DMS 273 treated with DMSO at 0.1 percent for 48 hours (cell line): ENCODE measurements around the gene IL1B.
"Not testable (repeated sequence)": the region's sequence is repeated elsewhere in the genome, so short reads cannot be mapped to it uniquely, and the experiment has no call there.

Experiments
- DNase-seq: peaks from one replicate; lab custom pipeline; 2025; lab: John Stamatoyannopoulos, UW

IL1B gene

DNA sequence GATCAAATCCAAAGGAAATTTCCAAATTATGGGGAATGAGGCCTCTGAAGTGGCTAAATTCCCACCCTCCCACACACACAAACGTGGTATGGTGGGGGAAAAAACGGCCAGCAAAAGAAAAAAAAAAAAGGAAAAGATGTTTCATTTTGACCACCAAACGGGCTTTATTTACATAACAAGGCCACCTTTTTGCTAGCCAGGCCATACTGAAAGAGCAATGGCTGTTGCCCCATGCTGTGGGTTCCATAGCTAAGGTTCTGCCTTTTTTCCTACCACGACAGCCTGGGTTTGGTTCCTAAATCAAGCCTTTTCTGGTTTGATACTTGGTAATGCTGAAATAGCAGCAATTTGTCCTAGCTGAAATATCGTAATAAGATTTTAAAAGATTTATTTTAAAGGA is 14.0 kb upstream of the IL1B start:
- no peak for DNase-seq

DNA sequence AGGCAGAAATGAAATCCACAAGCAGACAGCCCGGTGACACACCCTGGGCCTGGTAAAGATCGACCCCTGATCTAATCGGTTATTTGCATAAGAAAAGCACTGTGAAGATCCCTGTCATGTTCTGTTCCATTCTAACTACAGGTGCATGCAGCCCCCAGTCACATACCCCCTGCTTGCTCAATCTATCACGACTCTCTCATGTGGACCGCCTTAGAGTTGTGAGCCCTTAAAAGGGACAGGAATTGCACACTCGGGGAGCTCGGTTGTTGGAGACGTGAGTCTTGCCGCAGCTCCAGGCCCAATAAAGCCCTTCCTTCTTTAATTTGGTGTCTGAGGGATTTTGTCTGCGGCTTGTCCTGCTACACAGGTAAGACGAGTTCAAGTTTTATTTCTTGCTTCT is 13.4 kb upstream of the IL1B start:
- no peak for DNase-seq

DNA sequence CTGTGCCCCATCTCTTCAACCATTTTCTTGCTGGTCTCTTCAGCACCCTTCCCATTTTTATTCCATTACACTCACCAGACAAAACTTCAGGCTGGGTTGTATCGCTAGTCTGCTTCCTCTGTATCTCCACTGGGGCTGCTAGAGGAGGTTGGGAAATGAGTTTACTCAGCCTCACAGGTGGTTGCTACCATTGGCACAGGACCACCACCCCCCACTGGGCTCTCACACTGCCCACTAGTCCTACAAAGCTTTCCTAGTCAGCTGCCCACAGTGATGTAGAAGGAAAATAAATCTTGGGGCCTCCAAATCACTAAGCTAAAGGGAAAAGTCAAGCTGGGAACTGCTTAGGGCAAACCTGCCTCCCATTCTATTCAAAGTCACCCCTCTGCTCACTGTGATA is 12.3 kb upstream of the IL1B start:
- no peak for DNase-seq

DNA sequence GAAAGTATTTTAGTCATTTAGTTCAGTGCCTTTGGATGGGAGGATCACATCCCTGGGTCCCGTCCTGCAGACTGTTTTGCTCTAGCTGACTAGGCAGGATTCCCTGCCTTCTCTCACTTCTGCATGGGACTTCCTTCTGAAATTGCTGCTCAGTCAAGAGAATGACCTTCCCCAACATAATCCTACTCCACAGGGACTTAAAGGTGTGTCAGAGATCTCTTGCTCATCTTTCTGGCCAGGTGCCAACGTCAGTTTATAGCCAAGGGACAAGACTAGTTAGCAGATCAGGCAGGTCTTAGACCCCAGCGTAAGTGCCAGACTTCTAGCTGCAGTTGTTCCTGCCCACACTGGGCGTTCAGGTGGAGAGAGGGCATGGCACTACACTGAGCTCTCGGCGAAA is 9.5 kb upstream of the IL1B start:
- no peak for DNase-seq

DNA sequence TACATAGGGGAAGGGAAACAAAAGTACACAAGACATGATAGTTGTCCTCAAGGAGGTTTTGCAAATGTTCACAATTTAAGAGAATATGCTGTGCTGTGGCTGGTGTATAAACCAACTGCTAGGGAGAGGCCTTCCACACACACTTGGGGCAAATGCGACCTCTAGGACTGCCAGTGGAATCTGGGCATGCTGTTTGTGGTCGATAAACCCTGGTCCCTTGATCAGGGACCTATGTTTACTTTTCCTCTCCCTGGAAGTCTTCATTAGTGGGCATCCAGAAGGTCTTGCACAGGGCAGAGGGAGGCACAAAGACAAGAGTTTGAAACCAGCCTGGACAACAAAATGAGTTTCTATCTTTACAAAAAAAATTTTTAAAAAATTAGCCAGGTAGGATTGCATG is 7.3 kb upstream of the IL1B start:
- no peak for DNase-seq

DNA sequence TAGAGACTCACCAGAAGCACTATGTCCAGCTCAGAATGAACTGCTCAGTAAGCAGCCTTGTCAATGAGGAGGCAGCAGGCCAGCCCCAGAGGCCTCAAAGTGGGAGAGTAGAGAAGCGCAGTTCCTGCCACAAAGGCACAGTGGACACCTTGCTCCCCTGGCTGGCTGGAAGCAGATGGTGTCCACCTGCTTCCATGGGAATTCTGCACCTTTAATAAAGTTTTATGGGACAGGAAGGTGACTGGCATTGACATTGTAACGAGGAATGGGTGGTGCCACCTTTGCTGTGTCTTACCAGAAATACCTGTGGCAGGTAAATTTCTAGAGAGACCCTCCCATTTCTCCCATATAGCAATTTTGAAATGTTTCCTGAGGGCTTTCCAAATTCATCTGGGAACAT is 6.7 kb upstream of the IL1B start:
- no peak for DNase-seq

DNA sequence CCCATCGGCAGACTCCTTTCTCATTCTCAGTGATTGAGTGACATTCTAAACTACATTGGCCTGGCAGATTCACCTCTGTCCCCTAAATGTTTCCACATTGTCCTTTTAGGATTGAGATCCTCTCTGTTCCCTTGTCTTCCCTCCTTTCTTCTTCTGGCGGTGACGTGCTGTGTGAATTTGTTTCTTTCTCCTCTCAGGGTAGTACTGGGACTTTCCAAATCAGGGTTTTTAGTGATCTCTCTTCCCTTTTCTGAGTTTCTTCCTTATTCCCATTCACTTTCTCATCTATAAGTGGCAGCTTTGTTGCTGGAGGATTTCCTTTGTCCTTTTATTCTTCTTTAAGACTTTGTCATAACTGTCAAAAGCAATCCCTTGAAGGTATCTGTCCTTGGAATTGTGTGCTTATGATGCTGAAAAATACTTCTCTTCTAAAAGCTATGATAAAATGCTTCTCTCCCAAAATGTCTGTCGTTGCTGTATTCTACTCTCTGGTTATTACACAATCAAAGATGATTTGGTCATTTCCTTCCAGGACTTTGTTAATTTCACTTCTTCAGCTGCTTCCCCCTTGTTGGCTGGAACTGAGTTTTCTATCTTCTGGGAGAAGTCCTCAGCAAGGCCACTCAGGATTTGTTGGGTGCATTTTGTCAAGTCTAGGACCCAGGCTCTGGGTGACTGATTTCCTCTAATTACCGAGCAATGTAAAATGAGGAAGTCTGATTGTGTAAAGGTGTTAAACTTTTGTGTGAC is 4.9 kb upstream of the IL1B start:
- no peak for DNase-seq

DNA sequence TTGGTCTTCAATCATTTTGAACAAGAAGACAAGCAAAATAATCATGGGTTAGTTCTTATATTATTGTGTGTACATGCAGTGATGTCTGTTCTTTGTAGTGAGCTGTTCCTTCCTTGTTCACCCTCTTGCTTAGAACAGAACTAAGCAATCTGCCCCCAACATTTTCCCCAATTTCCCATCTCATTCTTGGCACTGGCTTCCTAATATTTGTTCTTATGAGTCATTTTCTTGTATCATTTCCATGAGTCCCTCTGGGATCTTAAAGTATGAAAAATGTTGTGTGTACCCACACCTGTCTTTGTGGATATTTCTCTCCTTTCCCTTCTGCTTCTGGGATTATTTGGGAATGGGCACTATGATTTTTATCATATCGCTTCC is 3.5 kb upstream of the IL1B start:
- no peak for DNase-seq

DNA sequence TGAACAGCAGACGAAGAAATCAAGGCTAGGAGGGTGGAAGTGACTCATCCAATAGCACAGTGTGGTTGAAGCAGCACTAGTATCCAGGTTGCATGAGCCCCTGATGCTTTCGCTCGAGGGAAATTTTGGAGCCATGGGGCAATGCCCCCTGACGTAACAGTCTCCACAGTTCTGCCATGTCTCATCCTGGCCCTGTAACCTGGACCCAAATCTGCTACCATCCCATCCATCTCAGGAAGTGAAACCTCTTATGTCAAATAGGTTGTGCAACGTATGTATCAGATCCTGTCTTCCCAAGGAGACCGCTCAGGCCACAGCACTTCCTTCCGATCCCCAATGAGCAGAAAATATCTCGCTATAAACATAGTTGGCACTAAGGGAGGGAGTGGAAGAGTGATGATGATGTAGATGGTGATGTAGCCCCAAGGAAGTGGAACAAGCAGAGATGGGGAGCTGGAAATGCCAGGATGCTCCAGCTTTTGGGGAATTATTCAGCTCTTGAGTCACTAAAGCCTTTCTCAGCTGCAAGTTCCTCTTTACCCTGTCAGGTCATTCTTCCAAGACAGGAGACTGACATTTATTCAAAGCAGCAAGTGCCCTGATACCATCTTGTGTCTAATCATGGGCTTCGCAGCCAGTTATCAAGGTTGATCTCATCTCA is 3.0 kb upstream of the IL1B start:
- no peak for DNase-seq

DNA sequence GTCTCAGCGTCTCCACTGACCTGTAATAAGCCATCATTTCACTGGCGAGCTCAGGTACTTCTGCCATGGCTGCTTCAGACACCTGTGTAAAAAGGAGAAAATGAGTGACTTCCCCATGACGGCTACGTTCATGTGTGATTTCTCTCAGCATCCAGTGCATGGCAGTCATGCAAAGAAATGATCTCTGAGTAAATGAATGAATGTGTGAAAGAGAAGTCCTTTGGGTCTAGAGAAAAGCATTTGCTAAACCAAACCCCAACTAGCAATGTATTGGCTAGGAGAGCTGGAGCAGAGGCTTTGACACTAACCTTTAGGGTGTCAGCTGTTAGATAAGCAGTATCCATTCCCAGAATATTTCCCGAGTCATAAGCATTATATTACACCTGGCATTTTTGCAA is 417 bp downstream of the IL1B start:
- no peak for DNase-seq

DNA sequence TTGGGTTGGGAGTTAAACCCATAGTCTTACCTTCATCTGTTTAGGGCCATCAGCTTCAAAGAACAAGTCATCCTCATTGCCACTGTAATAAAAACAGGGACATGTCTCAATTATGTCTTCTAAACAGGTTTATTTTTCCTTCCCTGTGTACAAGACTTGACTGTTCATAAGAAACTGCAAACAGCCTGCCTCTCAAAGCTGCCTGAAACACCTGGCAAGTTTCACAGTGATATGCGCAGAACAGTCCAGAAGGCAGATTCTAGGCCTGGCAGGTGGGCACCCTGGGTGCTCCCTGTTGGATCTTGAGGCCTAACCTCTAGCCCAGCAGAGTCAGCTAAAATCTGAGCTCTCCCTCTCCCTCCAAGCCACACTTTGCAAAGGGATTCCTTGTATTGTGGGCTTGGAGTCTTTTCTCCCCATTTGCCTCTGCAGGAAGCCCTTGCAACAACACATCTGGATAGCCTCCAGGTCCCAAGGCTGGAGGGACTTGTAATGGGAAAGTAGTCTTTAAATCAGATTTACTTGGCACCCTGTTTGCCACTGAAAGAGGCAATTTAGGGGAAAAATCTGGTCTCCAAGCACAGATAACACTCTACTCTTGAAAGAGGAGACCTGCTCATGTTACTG is 930 bp downstream of the IL1B start:
- no peak for DNase-seq

DNA sequence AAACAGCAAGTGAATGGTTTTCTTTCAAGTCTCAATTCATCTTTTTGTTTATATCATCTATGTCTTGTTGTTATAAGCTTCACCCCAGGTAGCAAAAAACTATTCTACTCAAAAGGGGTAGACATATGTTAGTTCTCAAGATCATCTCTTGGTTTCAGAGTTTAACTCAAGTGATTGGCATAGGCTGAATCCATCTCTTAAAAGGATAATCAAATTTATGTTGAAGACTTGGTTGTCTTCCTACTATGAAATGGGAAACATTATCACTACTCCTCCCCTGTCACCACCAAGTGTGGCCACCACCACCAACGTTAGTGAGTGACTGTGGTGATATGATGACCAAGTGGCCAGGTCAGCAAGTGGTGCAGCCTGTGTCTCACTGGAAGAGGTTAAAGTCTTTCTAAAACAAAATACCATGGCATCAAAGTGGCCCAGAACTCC is 1.5 kb downstream of the IL1B start:
- no peak for DNase-seq

DNA sequence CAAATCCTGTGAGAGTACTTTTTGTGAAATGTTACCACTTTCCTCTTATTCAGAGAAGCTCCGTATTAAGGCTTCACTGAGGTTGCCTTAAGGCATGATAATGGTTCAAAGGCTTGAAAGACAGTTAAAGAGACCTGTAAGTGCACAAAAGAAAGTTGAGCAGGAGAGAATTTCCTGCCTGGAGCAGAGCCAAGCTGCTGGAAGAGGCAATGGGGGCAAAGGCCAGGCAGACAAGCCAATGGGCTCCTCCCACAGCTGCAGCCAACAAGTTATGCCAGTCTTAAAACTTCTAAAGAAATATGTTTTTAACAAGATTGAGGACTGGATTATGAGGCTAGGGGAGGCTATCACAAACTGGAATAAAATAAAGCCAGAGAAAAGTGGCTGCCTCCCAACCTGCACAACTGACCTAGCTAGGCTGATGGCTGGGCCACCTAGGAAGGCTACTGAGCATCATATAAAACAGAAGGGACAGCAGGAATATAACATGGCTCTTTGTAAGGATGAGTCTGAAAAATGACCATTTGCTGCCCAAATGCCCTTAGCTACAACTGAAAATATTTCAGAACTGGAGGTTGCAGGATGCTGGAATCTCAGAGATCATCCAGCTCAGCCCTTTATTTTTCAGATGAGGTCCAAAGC is 2.1 kb downstream of the IL1B start:
- no peak for DNase-seq

DNA sequence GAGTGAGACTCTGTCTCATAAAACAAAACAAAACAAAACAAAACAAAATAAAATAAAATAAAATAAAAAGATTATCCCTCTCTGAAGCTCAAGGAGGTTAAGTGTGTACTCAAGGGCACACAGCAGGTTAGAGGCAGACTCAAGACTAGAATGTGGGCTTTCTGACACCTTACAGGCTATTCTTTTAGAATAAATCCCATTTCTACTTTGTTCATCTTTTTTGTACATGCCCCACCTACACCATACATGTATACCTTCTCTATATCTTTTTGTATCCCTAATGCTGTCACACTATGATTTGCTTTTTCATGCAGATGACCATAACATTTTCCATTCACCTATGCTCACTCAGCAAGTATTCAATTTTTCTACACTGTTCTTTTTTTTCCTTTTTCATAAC is 2.6 kb downstream of the IL1B start:
- DNase-seq = no peak

DNA sequence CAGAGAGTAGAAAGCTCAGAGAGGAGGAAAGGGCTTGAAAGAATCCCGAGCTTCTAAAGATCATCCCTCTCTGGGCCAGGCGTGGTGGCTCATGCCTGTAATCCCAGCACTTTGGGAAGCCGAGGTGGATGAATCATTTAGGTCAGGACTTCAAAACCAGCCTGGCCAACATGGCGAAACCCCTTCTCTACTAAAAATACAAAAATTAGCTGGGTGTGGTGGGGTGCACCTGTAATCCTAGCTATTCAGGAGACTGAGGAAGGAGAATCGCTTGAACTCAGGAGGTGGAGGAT is 3.0 kb downstream of the IL1B start:
- not testable (repeated sequence) for DNase-seq

DNA sequence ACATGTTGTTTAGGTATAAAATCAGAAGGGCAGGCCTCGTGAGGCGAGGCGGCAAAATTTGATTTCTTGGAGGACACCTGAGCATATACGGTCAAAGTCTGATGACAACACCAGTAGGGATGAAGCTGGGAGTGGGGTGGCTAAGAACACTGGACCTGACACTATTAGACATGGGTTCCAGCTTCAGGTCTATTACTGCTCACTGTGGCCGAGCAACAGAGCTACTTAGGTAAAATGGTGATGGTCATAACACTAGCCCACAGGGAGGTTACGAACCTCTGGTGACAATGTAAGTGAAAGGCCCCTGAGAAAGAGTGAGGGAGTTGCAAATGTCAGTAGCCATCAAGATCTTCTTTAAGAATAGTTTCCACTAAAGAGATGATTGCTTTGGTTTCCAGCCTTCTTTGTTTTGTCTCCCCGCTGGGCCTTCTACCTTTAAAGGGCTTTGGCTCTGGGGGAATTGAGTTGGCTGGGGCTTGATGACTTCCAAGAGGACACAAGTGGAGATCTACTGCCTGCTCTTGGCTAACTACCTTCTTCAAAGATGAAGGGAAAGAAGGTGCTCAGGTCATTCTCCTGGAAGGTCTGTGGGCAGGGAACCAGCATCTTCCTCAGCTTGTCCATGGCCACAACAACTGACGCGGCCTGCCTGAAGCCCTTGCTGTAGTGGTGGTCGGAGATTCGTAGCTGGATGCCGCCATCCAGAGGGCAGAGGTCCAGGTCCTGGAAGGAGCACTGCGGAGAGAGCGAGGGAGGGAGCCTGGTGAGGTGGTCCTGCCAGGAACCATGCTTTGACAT is 3.5 kb downstream of the IL1B start:
- no peak for DNase-seq

DNA sequence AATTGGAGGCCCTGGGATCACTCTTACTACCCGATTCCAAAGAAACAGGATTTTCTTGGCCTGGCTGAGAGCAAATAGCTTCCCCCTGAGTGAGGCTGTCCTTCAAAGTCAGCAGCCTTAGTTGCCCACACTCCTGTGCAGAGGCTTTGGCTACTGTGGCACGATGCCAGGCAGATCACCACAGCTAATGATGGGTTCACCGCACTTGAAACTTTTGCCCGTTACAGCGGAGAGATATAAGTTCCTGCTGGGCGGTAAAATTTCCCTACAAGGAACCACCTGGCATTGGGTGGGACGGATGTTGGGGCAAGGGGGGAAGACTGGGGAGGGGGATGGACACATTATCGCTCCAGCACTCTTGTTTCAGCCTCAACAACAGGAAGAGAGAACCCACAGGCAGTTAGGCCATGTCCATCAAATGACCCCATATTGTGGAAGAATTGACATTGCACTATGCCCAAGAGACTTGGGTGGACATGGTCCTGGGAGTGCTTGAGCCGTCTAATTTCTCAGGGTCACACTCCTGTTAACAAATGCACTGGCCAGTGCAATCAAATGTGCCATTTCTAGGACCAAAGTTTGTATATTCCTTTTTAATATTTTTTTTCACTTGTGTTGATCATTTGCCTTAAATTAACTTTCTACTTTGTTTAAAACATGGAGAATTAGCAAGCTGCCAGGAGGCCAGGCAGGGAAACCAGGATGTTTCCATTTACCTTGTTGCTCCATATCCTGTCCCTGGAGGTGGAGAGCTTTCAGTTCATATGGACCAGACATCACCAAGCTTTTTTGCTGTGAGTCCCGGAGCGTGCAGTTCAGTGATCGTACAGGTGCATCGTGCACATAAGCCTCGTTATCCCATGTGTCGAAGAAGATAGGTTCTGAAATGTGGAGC is 4.4 kb downstream of the IL1B start:
- DNase-seq = no peak

DNA sequence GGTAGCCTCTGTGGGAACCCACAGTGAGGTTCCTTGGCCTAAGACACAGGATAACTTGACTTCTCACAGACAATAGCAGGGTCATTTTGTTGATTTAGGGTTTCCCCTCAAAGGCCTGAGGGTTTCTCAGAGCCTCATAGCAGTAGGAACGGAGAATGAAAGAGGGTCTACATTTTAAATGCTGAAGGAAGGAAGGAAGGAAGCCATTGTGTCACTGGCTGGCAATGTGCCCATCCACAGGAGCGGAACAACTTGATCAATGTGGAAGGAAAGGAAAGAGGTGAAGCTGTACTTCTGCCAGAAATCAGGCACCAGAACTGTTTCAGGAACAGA is 5.1 kb downstream of the IL1B start:
- DNase-seq = no peak

DNA sequence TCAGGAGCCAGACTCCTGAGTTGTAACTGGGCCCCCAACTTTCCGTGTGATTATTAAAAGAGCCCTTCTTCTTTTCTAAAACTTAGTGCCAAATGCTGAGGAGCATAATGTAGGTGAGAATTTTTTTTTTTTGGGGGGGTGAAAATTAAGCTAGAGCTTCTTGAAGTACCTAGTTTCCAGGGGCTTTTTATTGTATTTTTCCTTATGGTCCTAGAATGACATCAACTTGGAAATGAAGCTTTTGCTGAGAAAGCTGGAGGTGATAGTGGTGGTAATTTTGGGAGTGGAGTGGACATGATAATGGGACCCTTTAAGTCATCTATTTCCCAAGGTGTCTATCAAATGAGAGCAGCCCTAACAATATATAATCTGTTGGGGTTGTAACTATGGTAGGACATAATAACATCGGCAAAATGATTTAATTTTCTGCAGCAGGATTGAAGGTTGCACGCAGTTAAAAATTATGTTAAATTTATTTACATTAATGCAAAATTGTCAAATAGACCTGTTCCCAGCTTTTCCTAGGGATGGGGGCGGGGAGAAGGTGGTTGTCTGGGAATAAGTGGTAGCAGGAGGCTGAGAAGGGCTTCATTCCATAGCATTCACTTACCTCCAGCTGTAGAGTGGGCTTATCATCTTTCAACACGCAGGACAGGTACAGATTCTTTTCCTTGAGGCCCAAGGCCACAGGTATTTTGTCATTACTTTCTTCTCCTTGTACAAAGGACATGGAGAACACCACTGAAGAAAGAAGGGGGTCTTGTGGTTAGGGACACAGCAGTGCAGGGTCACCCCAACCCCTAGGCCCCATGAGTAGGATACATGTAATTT is 5.7 kb downstream of the IL1B start:
- no peak for DNase-seq

DNA sequence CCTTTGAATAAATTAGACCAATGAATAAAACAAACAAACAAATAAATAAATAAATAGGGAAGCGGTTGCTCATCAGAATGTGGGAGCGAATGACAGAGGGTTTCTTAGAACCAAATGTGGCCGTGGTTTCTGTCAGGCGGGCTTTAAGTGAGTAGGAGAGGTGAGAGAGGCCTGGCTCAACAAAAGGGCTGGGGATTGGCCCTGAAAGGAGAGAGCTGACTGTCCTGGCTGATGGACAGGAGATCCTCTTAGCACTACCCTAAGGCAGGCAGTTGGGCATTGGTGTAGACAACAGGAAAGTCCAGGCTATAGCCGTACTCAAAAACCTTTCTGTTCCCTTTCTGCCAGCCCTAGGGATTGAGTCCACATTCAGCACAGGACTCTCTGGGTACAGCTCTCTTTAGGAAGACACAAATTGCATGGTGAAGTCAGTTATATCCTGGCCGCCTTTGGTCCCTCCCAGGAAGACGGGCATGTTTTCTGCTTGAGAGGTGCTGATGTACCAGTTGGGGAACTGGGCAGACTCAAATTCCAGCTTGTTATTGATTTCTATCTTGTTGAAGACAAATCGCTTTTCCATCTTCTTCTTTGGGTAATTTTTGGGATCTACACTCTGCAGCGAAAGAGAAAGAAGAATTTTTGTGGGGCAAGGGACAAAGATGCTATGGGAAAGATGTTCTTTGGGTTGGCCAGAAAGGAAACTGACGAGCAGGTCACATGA is 6.5 kb downstream of the IL1B start:
- DNase-seq = no peak
